Melanocyte of skin (primary cell): ENCODE measurements around the gene SLC25A23. TPM values are rescaled to one million over a fixed set of nuclear protein-coding genes. Genes with fewer than 3 reads are reported as not detected.

Experiments
- small RNA-seq, 2 donors: library from RNA; depleted of rRNA; stranded (forward); fragments of <200 nt; gene quantifications; one replicate each; pipeline ENCODE3, GENCODE V24; 2012
- total RNA-seq, 2 donors: library from RNA; depleted of rRNA; stranded (reverse); fragments of >200 nt; gene quantifications; 2 replicates each; pipeline ENCODE4 v1.2.3, GENCODE V29; 2012

Gene SLC25A23
- 10 to 100 TPM; 17.6 to 46.5 TPM for total RNA-seq

DNA sequence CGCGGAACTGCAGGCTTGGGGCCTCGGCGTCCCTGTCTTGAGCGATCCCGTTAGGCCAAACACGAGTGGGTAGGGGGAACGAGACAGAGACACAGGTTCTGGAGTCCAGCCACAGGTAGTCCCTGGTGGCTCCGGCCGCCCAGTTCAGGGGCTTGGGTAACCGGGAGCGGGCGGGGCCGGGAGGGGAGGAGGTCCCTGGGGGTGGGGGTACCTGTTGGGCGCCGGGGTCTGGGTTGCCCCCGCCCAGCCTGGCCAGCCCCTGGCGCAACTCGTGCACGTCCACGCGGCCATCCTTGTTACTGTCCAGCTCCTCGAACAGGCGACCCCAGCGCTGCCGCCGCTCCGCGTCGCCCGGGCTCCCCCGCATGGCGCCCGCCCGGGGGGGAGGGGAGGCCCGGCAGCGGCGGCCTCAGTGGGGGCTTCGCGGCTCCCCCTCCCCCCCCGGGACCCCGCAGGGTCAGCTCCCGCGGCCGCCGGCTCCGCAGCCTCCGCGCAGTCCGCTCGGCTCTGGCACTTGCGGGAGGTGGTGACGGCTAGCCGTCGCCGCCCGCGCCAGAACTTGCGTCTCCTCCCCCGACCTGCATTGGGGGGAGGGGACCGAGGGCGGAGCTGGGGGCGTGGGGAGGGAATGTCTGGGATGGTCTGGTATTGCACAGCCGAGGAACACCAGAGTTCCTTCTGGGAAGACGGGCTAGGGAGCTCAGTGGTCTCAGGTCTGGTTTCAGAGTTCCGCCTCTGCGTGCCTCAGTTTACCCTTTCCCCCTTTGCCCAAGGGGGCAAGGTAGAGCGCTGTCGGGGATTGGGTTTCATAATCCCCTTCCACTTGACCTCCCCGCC is at the start of gene SLC25A23:
Gene SLC25A23 (minus strand): TSS at position 531 of the 837 bp plus-strand sequence. CDS start 164 bp downstream, at position 367.

DNA sequence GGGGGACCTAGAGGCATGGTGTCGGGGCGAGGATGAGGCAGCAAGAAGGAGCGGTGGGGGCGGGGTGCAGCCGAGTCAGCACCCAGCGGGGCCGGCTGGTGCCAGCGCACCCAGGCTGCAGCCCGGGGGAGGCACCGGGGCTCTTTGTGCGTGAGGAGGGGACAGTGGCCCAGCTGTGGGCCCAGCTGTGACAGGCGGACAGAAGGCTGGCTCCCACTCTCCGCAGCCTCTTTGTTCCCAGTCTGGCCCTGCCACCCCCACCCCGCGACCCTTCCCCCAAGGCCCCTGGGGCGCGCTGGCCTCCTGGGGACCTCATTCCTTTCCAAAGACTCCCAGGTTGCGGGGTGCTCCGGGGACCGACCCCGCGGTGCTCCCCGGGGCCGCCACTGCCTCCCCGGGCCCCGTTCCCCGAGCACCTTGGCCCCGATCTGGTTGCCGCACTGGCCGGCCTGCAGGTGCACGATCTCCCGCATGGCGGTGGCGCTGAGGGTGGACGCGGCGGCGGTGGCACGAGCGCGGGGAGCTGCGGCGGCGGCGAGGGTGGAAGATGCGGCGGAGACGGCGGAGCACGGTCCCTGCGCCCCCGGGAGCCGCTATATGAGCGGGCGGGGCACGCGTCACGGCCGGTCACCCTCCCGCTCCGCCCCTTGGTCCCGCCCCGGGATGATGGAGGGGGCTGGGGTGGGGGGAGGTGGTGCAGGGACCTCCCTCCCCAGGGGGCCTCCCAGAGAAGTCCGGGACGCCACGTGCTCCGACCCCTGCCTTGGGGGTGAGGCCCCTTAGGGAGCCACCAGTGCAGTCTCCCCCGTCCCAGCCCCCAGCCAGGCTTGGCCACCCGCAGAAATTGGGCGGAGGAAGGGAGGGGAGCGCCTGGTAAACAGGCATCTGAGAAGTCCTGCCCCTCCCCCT is 42.4 kb upstream of the SLC25A23 start, which contains the start of gene TUBB4A:
Gene TUBB4A (minus strand): TSS at position 570 of the 909 bp plus-strand sequence. CDS start 97 bp downstream, at position 473.

DNA sequence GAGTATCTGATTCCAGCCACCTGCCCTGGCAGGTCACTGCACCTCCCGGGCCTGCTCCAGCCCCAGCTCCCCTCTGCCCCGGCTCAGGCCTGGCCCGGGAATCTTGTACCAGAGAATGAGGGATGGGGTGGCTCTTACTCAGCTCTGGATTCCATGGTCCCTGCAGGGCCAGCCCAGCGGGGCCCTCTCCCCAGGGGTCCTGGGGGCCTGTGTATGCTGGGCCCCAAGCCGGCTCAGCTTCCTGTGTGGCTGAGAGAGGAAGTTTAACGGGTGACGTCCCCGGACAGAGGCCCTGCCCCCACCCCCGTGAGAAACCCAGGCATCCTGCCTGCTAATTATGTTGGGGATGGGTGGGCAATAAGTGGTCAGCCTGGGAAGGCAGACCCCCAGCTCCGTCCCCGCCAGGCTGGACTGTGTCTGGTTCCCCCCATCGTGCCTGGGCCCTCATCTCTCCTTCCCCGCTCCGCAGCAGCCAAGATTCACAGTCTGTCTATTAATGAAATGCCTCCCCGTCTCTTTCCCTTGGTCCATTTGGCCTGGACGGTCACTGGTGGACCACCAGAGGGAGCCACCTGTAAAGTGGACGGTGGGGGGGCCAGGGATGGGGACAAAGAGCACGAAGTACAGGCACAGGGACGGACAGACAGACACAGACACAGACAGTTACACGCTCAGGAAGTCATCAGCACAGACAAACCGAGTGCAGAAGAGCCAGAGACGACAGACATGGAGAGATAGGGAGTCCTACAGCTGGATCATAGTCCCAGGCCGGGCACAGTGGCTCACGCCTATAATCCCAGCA is 22.1 kb upstream of the SLC25A23 start, which contains the start of gene DENND1C:
Gene DENND1C (minus strand): TSS at position 247 of the 802 bp plus-strand sequence. CDS start 92 bp downstream, at position 155.

DNA sequence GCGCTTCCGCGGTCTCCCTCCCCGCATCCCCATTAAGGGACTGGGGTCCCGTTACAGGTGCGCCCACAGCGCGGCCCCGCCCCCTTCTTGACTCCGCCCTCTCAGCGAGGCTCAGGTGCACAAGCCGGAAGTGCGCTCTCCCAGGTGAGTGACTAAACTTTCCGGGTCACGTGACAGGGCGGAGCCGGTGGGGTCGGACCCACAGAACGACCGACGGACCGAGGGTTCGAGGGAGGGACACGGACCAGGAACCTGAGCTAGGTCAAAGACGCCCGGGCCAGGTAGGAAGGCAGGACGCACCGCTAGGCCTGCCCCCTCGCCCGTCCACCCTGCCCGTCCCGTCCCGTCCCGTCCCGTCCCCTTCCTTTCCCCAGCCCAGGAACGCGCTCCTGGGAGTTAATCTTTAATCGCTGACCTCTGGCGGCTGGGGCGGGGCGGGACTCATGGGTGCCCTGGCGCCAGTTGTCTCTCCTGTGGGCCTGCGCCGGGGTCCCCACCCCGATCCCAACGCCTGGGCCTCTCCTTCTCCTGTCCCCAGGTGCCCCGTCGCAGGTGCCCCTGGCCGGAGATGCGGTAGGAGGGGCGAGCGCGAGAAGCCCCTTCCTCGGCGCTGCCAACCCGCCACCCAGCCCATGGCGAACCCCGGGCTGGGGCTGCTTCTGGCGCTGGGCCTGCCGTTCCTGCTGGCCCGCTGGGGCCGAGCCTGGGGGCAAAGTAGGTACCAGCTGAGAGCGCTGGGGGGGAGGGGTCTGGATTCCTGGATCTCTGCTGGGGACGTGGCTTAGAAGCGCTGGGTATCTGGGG is 4.7 kb upstream of the SLC25A23 start, which contains the start of gene CRB3:
Gene CRB3 (plus strand): TSS at position 202 of the 804 bp plus-strand sequence. CDS start 431 bp downstream, at position 633.

GRCh38 chr19:6433663-6434062 is 25.9 kb downstream of the SLC25A23 start, which contains the start of gene SLC25A41:
SLC25A41 (minus strand) TSS chr19:6433763; CDS start chr19:6433693, 70 bp downstream.

DNA sequence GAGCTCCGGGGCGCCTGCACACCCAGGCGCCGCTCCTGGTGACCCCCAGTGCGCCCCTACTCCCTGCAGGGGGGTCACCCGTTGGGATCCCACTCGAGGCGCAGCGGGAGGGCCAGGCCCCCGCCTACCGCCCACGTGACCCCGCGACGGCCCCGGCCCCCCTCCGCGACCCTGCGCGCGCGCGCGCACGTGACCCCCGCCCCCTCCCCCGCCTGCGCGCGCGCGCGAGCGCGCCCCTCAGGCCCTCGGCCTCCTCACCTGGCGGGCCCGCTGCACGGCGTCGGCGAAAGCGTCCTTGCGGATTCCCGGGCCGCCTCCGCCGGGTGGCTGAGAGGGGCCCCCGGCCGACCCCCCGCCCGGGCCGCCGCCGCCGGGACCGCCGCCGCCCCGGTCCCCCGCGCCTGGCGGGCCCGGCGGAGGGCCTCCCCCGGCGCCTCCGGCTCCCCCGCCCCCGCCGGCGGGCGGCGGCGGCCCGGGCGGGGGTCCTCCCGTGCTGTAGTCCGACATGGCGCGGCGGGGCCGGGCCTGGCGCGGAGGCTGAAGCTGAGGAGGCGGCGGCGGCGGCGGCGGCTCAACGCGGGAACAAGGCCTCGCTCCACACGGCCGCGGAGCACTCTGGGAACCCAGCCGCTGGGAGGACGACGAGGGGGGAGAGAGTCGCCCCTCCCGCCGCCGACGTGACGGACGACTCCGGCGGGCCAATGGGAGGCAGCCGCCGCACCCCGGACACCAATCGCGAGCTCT is 35.2 kb downstream of the SLC25A23 start, which contains the start of gene KHSRP:
Gene KHSRP (minus strand): TSS at position 617 of the 744 bp plus-strand sequence. CDS start 110 bp downstream, at position 507.

DNA sequence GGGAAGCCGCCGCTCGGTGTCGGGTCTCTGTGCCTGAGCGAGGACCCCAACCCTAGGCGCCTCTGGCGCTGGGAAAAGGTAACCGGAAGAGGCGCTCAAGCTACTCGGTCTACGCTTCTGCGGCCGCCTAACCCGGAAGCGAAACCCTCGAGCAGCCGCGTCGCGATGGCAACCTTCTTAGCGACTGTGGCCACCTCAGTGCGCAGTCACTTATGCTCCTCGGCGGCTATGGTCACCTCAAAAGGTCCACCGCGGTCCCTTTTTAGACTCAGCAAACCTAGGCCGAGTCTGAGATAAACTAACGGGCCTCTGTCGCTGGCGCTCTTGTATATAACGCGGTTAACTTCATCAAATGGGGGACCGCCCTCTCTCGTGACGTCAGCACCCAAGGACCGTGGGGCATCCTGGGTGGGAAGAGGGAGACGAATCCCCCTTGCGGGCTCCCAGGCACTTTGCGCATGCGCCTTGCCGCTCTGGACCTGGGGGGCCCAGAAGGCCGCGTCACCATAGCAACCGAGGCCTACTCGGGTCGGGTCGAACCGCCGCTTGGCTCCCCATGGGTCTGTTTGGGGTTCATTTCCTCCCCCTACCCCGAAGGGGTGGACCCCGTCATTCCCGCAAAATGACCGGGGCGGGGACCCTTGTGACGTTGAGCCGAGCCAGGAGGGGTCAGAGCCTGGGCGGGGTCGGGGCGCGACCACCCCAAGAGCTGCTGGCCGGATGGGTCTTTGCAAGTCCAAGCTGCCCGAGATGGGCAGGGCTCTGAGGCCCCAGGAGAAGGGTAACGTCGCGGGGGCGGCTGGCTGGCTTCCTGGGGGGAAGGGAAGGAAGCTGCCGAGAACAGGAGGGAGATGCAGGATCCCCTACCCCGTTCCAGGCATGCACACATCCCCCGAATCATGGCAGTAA is 66.3 kb downstream of the SLC25A23 start, which contains the start of gene GTF2F1:
Gene GTF2F1 (minus strand): TSS at position 91 of the 909 bp plus-strand sequence. CDS start 169 bp downstream, outside the sequence.

Small RNA genes lying within 50 kb of the gene (small RNA-seq; reads per million reads assigned to genes)
- gene AC010503.2, result 0 reads per million in 2 donors
- gene MIR6790, result 0 reads per million in 2 donors

Other genes with a start within 250 kb of the SLC25A23 start
- gene MLLT1, start 179.8 kb downstream of the SLC25A23 start, total RNA-seq, result 1 to 10 TPM; 7.2 to 9.0 TPM
- not detected for gene ACER1, start 126.2 kb downstream of the SLC25A23 start, total RNA-seq
- 10 to 100 TPM; 61.3 to 93.9 TPM for gene CLPP, start 98.3 kb downstream of the SLC25A23 start, total RNA-seq
- 10 to 100 TPM; 36.5 to 40.6 TPM for gene ALKBH7, start 87.0 kb downstream of the SLC25A23 start, total RNA-seq
- 1 to 10 TPM; 1.3 to 1.4 TPM for gene PSPN, start 83.9 kb downstream of the SLC25A23 start, total RNA-seq
- gene GTF2F1, start 66.6 kb downstream of the SLC25A23 start, total RNA-seq, result 10 to 100 TPM; 43.7 to 60.3 TPM
- 100 to 1,000 TPM; 122 to 185 TPM for gene KHSRP, start 35.0 kb downstream of the SLC25A23 start, total RNA-seq
- not detected for gene SLC25A41, start 26.0 kb downstream of the SLC25A23 start, total RNA-seq
- gene CRB3, start 4.5 kb upstream of the SLC25A23 start, total RNA-seq, result not detected
- under 1 TPM; under 0.01 TPM for gene DENND1C, start 22.0 kb upstream of the SLC25A23 start, total RNA-seq
- 10 to 100 TPM; 32.0 to 53.6 TPM for gene TUBB4A, start 42.5 kb upstream of the SLC25A23 start, total RNA-seq
- 1 to 10 TPM; 4.7 to 9.6 TPM for gene TNFSF9, start 71.2 kb upstream of the SLC25A23 start, total RNA-seq
- under 1 TPM in 1 of 2 donors, not detected in 1; under 0.01 TPM for gene CD70, start 131.4 kb upstream of the SLC25A23 start, total RNA-seq
- not detected for gene TNFSF14, start 210.4 kb upstream of the SLC25A23 start, total RNA-seq